ENCODE results near the gene ANOS1.

Gene ANOS1

DNA sequence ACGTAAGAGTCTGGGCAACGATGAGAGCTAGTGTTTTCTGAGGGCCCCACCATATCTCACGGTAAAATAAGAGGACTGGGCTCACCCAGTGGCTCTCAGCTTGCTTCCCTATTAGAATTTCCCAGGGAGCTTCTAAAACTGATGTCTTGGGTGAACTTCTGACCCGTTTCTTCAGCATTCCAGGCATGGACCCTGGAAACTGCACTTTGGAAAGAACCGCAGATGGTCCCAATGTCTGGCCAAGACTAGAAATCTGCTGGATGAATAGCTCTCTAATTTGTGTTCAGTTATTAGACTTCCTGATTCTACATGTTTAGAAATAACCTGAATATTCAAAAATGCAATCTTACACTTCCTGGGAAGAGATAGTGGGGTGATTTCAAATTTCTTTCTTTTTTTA lies 127.8 kb downstream of the ANOS1 start:
- H3F3A ChIP-seq (ENCODE audit: insufficient read depth) = no peaks in the 10 kb centered on the region
- no peak overlapping the region for H2AFZ ChIP-seq (ENCODE audit: low read depth, low read length, severe bottlenecking)
- no peak overlapping the region for H3K9ac ChIP-seq (ENCODE audit: low read length)
- H3K4me3 ChIP-seq (ENCODE audit: insufficient read depth, low read length, poor library complexity, severe bottlenecking) = no peak overlapping the region
- no peak overlapping the region for H3K4me2 ChIP-seq (ENCODE audit: low read depth, low read length, poor library complexity, severe bottlenecking)
- no peaks in the 10 kb centered on the region for H3K79me2 ChIP-seq (ENCODE audit: insufficient read depth, low read length)
- no peak for TF ChIP-seq CTCF (IDR thresholded peaks at IDR 0.05; ENCODE audit: insufficient read depth, low read length, poor library complexity, severe bottlenecking)
- TF ChIP-seq EZH2phosphoT487 (conservative IDR thresholded peaks at IDR 0.05; ENCODE audit: low read length) = no peak
- no peaks in the 10 kb centered on the region for H3K9me2 ChIP-seq (replicated peaks; ENCODE audit: insufficient read depth, low read length)
- H4K20me1 ChIP-seq (ENCODE audit: low read depth, low read length) = no peaks in the 10 kb centered on the region
- no peaks in the 10 kb centered on the region for H3K27me3 ChIP-seq (ENCODE audit: low read length)
- H3K36me3 ChIP-seq (ENCODE audit: low read length) = no peaks in the 10 kb centered on the region
- no peak overlapping the region for H3K27ac ChIP-seq (ENCODE audit: low read depth, low read length)
- H3K9me3 ChIP-seq (ENCODE audit: insufficient read depth, low read length) = no peaks in the 10 kb centered on the region

DNA sequence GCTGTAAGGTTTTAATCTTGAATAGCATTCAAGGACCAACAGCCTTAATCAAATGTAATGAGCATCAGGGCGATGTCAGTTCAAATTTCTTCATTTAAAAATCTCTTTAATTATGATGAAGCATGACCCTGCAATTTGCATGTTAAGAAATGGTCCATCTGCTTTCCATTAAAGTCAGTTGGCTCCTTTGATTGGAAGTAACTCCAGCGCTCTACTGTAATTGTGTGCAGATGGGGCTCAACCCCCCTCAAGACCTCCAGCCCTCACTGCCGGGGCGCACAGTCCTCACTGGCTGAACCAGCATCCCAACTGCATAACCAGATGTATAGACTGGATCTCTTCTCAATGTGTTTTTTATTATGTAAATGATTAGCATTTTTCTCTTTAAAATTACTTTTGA lies 140.4 kb downstream of the ANOS1 start:
- Histone ChIP-seq H3K9me2 (replicated peaks; ENCODE audit: insufficient read depth, low read length) (no peaks in the 10 kb centered on the region), H3K27me3 (ENCODE audit: low read length) (no peaks in the 10 kb centered on the region), H3K4me3 (ENCODE audit: insufficient read depth, low read length, poor library complexity, severe bottlenecking) (no peak overlapping the region), H3F3A (ENCODE audit: insufficient read depth) (no peaks in the 10 kb centered on the region), H3K9ac (ENCODE audit: low read length) (no peak overlapping the region), H3K4me2 (ENCODE audit: low read depth, low read length, poor library complexity, severe bottlenecking) (no peak overlapping the region), H3K36me3 (ENCODE audit: low read length) (no peaks in the 10 kb centered on the region), H2AFZ (ENCODE audit: low read depth, low read length, severe bottlenecking) (no peak overlapping the region), H3K79me2 (ENCODE audit: insufficient read depth, low read length) (no peaks in the 10 kb centered on the region), H3K27ac (ENCODE audit: low read depth, low read length) (no peak overlapping the region), H4K20me1 (ENCODE audit: low read depth, low read length) (no peaks in the 10 kb centered on the region), H3K9me3 (ENCODE audit: insufficient read depth, low read length) (no peaks in the 10 kb centered on the region)
- TF ChIP-seq EZH2phosphoT487 (conservative IDR thresholded peaks at IDR 0.05; ENCODE audit: low read length) (no peak), CTCF (IDR thresholded peaks at IDR 0.05; ENCODE audit: insufficient read depth, low read length, poor library complexity, severe bottlenecking) (no peak)

GRCh38 chrX:8586953-8587352 lies 145.0 kb downstream of the ANOS1 start:
- TF ChIP-seq EZH2phosphoT487 (conservative IDR thresholded peaks at IDR 0.05; ENCODE audit: low read length) (no peak), CTCF (IDR thresholded peaks at IDR 0.05; ENCODE audit: insufficient read depth, low read length, poor library complexity, severe bottlenecking) (no peak)
- Histone ChIP-seq H3K27ac (ENCODE audit: low read depth, low read length) (no peak overlapping the region), H3K4me3 (ENCODE audit: insufficient read depth, low read length, poor library complexity, severe bottlenecking) (no peak overlapping the region), H3K36me3 (ENCODE audit: low read length) (no peaks in the 10 kb centered on the region), H3K9ac (ENCODE audit: low read length) (no peak overlapping the region), H3K27me3 (ENCODE audit: low read length) (no peaks in the 10 kb centered on the region), H3F3A (ENCODE audit: insufficient read depth) (no peaks in the 10 kb centered on the region), H4K20me1 (ENCODE audit: low read depth, low read length) (no peaks in the 10 kb centered on the region), H2AFZ (ENCODE audit: low read depth, low read length, severe bottlenecking) (no peak overlapping the region), H3K79me2 (ENCODE audit: insufficient read depth, low read length) (no peaks in the 10 kb centered on the region), H3K4me2 (ENCODE audit: low read depth, low read length, poor library complexity, severe bottlenecking) (no peak overlapping the region), H3K9me3 (ENCODE audit: insufficient read depth, low read length) (no peaks in the 10 kb centered on the region), H3K9me2 (replicated peaks; ENCODE audit: insufficient read depth, low read length) (no peaks in the 10 kb centered on the region)

DNA sequence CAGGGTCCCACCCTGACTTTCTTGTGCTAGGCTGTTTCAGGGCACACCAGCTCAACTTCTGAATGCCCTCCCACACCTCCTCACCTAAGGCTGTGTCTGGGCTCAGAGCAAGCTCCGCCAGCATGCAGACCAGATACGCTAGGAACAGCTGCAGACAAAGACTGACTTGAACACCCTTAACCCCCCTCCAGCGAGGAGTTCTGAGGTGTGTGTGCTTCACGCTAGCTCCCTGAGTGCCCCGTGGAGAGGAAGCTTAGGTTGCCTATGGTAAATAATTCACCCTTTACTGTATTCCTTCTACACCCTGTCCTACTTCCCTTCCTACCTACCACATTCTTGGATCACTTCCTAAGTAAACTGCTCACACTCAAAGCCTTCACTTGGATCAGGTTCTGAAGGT lies 152.3 kb downstream of the ANOS1 start:
- no peak overlapping the region for H2AFZ ChIP-seq (ENCODE audit: low read depth, low read length, severe bottlenecking)
- H3K79me2 ChIP-seq (ENCODE audit: insufficient read depth, low read length) = no peaks in the 10 kb centered on the region
- TF ChIP-seq CTCF (IDR thresholded peaks at IDR 0.05; ENCODE audit: insufficient read depth, low read length, poor library complexity, severe bottlenecking) (no peak), EZH2phosphoT487 (conservative IDR thresholded peaks at IDR 0.05; ENCODE audit: low read length) (no peak)
- no peak overlapping the region for H3K4me3 ChIP-seq (ENCODE audit: insufficient read depth, low read length, poor library complexity, severe bottlenecking)
- no peaks in the 10 kb centered on the region for H4K20me1 ChIP-seq (ENCODE audit: low read depth, low read length)
- no peak overlapping the region for H3K4me2 ChIP-seq (ENCODE audit: low read depth, low read length, poor library complexity, severe bottlenecking)
- H3K9me2 ChIP-seq (replicated peaks; ENCODE audit: insufficient read depth, low read length) = no peaks in the 10 kb centered on the region
- no peaks in the 10 kb centered on the region for H3F3A ChIP-seq (ENCODE audit: insufficient read depth)
- H3K36me3 ChIP-seq (ENCODE audit: low read length) = no peaks in the 10 kb centered on the region
- H3K9ac ChIP-seq (ENCODE audit: low read length) = no peak overlapping the region
- no peak overlapping the region for H3K27ac ChIP-seq (ENCODE audit: low read depth, low read length)
- H3K9me3 ChIP-seq (ENCODE audit: insufficient read depth, low read length) = no peaks in the 10 kb centered on the region
- no peaks in the 10 kb centered on the region for H3K27me3 ChIP-seq (ENCODE audit: low read length)
